ENCODE measurements around the gene KIRREL1.

DNA sequence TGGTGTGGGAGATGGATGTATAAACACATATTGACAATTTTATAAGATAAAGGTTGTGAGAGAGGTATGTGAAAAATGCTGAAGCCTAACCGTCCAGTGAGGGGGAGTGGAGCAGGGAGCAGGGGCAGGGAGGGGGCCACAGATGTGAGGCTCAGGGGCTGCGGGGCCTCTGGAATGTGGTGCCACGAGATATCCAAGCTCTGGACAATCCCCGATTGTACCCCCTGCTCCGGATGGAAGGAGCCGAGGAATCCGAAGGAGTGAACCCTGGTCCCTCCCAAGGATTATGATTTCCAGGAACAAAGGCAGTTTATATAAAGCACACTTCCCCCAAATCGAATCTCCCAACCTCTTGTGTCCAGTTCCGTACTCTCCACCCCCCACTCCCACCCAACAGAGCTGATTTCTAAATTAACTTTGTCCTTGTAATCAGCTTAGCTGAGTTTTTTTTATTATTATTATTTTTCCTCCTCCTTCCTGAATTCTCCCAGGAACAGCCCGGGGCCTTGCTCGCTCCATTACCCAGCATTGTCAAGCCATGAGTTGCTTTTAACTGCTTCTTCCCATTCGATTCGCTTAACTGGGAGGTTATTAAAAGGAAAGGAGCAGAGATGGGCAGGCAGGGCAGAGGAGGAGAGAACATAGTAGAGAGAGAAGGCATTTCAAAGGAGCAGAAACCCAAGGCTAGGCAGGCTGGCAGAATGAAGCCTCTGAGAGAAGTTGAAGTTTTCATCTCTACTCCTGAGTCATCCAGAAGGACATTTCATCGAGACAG lies 9.4 kb downstream of the KIRREL1 start:
- no peak for TF ChIP-seq POLR2A (IDR thresholded peaks at IDR 0.05)
- TF ChIP-seq CTCF (IDR thresholded peaks at IDR 0.05): no peak
- no peak for TF ChIP-seq EP300 (IDR thresholded peaks at IDR 0.05; ENCODE audit: low read depth)
- TF ChIP-seq POLR2AphosphoS5 (IDR thresholded peaks at IDR 0.05): no peak

Measured in transverse colon (tissue), 4 donors.